Measurements from ENCODE around the gene PHKB. TPM values are rescaled to one million over a fixed set of nuclear protein-coding genes. Genes with fewer than 3 reads are reported as not detected.
"Not testable (repeated sequence)": the region's sequence is repeated elsewhere in the genome, so short reads cannot be mapped to it uniquely, and the experiment has no call there.

Gene PHKB
- polyA plus RNA-seq, 3 donors: 65.9 to 92.4 (median 75.4) TPM

DNA sequence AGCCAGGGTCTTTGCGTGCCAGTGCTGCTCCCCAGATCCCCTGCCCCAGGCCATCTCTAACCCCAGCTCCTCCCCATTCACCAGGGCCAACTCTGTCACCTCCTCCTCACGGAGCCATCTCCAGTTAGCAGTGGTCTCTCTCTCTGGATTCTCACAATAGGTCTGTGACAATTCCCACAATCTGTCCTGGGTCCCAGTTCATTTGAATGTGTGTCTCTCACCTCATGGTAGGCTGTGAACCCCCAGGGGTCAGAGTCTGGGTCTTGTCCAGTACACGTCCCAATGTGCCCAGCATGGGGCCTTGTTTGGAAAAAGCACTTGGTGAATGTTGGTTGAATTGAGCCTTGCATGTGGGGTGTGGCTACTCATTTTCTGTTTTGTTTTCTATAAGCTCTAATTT, 205.3 kb downstream of the PHKB start:
- no peak for DNase-seq

DNA sequence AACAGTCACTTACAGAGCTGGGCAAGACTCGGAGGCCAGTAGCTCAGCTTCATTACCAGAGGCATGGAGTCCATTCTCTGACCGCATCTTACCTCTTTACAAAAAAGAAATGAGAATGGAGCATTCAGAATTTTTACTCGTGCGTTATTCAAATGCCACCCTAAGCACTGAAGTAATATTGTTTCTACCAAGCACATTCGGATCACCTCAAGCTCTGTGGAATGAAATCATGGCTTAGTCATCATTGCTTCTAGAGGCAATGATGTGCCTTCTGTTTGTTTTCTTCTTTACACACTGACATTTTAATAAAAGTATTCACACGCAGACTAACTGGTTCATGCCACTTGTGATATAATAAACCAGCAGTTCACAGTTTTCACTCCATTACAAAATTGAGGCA, 206.8 kb downstream of the PHKB start:
- no peak for DNase-seq

DNA sequence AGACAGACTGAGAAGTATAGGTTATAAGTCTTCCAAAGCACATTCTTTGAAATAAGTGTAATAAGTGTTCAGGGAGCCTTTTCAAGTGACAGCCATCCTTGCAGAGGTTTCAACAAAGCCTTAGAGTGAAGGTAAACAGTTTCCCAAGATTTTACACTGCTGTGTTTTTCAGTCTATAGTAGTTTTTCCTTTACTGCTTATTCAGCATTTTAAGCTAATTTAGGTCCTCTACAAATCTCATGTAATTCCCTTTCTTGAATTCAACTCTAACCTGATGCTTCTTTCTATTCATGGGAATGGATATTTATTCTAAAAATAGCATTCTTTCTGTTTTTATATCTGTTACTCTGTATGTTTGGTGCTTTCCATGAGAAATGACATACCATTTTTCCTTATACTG, 211.3 kb downstream of the PHKB start:
- no peak for DNase-seq

DNA sequence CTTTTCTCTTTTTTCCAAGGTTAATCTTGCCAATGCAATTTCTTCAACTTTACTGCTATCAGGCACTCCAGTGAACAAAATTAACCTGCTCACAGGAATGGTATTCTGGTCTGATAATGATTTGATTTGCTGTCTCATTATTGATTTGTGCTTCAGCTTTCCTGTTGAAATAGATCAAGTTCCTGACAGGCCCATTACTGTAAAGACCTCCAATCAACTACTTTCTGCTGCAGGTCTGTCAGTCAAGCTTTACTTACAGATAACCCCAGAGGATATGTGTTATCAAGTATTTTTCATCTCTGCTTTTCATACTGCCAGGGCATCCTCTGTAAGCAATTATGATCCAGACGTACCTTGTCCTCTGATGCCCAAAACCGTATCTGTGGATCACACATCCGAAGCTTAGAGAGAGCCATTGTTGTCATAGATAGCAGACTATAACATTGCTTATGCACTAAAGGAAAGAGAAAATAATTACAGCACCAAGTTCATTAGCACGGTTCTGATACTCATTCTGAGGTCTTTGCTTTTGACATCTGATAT, 215.6 kb downstream of the PHKB start:
- DNase-seq: no peak

DNA sequence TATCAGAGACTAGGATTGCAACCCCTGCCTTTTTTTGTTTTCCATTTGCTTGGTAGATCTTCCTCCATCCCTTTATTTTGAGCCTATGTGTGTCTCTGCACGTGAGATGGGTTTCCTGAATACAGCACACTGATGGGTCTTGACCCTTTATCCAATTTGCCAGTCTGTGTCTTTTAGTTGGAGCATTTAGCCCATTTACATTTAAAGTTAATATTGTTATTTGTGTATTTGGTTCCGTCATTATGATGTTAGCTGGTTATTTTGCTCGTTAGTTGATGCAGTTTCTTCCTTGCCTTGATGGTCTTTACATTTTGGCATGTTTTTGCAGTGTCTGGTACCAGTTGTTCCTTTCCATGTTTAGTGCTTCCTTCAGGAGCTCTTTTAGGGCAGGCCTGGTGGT, 220.4 kb downstream of the PHKB start:
- DNase-seq: not testable (repeated sequence)

DNA sequence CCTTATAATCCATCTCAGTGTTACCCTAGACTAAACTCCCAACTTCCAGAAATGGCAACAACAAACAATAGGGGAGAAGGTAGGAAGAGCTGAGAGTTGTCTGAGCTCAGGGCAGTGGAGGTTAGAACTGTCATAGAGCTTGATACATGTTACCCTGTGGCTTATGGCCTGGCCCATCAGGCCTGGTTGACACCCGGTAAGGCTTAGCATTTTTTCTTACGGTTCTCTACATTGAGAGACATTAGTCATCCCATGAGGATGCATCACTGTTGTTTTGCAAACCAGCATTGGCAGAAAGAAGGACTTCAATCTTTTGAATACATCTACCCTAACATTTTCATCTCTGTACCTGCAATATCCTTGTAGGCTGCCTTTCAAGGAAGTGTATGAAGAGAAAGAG, 226.6 kb downstream of the PHKB start:
- DNase-seq: no peak

DNA sequence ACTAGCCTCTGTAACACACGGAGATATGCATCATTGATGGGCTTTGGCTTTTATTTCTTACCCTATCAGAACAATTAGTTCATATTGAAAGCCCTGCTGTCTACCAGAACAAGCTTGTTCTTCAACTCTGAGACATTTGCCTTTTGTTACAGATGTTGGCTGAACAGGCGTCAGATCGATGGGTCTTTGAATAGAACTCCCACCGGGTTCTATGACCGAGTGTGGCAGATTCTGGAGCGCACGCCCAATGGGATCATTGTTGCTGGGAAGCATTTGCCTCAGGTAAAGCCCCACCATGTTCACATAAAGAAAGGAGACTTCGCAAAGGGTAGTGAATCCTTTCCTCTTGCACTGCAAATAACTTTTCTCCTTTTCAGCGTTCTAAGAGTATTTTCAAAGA, 232.1 kb downstream of the PHKB start:
- no peak for DNase-seq

DNA sequence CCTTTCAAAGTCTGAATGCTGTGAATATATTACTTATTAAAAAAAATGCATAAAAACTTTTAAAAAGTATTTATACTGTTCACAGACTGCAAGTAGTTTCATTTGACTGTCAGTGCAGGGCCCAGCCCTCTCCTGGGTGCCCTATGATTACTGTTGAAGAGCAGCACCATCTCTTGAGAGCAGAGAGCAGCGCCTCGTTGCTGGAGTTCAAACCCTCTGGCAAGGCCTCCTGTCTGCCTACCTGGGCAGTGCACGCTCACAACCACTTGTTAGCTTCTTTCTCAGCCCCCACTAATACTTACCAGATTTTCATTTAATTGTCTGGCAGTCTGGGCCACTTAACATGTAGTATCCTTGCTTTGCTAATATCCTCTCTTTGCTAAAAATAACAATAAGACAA, 233.4 kb downstream of the PHKB start:
- DNase-seq: no peak

DNA sequence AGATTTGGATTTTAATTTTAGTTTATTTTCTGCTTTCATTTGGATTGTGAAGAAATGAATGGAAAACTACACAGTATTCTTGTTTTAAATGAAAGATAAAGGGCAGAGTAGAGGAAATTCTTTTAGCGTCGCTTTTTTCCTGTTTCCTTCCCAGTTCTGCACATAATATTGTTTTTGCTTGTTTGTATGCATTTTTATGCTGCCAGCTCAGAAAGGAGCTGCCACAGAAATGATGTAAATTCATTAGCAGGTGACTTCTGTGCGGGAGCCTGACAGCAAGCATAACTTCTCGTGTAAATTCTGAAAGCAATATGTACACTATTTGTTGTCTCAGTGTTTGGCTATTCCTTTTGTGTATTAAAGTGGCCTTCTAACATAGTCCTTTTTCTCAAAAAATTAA, 234.6 kb downstream of the PHKB start:
- DNase-seq: no peak

DNA sequence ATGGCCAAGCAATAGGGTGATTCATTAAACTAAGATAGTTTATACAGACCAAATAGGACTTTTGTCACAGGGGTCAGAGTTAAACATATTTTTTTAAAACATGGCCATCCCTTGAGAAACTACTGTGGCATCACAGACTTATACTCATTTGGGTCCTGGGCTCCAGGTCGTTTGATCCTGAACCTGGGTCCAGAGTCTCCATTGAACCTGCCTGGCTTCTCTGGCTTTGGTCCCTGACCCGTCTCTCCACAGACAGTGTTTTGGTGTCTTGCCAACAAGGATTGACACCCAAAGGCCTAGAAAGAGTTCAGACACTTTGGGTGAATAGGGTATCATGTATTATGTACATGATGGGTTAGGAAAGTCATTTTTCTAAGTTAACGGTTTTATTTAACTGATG, 236.7 kb downstream of the PHKB start:
- DNase-seq: no peak

DNA sequence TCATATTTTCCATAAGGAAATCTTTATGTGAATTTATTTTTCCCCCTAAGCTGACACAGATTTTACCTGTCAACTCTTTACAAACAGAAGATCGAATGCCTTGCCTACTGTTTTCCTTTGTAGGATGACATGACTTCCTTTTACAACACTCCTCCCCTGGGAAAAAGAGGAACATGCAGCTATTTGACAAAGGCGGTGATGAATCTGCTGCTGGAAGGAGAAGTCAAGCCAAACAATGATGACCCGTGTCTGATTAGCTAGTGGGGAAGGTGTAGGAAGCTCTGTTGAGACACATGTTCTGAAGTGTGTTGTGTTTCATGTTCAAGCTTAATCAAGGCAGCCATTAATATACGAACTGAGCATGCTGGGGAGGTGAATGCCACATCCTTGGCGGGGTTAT, 238.0 kb downstream of the PHKB start:
- DNase-seq: no peak

DNA sequence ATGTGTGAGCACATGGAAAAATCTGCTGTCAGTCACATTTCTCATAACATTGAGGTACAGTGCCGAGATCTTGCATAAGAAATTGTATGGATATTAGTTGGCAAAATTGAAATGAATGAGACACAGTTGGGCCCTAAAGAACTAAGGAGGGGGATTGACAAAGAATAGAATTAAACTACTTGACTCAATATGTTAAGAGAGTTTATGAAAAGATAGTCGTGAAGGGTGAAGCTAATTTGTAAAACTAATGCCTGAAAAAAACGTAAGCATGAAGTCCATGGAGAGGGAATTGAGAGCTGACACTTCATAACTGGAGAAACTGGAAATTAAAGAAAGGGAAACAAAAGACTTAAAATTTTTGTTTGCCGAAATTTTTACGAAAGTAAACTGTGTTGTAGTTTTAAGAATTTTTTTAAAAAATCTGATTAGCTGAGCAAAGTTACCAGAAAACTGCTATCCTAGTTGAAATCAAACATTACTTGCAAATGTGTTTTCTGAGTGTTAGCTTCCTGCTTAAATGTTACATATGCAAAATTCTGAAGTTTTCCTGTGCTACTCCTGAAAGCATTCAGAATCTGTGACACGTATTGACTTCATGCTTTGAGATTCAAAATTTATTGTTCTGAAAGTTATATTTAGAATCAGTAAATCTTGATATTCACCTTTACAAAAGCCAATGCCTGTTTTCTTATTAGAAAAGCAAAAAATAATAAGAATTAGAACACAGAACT, 239.9 kb downstream of the PHKB start:
- no peak for DNase-seq

DNA sequence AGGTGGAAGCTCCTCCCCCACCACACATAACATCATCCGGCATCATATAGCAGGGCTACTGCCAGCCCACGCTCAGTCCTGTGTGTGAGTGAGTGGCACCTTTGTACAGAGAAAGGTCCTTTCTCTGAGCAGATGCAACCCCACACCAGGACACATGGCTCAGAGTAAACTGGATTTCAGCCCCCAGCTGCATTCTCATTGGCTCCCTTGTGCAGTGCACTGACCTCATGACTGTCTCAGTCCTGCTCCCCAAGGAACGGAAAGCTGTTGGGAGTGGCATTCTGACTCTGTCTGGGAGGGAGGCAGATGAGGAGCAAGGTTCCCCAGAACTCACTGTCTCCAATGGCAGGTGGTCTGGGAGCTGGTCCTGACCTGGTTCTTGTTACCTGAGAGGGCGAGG, 244.1 kb downstream of the PHKB start:
- DNase-seq: peak; percentile 14

DNA sequence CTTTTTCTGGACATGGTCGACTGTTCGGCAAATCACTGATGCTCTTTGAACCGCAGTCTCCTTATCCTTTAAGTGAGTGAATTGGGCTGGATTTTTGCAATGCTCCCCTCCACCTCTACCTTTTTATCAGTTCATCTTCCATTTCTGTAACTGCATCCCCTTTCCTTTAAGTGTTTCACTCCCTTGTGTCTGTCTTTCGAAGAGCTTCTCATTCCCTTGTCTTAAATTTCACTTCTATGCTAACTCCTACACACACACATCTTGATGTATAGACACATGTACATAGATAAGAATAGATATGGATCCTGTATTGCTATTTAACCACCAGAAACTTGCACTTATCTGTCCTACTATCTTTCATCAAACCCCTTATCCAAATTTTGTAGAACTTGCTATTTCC, 250.7 kb downstream of the PHKB start:
- no peak for DNase-seq

DNA sequence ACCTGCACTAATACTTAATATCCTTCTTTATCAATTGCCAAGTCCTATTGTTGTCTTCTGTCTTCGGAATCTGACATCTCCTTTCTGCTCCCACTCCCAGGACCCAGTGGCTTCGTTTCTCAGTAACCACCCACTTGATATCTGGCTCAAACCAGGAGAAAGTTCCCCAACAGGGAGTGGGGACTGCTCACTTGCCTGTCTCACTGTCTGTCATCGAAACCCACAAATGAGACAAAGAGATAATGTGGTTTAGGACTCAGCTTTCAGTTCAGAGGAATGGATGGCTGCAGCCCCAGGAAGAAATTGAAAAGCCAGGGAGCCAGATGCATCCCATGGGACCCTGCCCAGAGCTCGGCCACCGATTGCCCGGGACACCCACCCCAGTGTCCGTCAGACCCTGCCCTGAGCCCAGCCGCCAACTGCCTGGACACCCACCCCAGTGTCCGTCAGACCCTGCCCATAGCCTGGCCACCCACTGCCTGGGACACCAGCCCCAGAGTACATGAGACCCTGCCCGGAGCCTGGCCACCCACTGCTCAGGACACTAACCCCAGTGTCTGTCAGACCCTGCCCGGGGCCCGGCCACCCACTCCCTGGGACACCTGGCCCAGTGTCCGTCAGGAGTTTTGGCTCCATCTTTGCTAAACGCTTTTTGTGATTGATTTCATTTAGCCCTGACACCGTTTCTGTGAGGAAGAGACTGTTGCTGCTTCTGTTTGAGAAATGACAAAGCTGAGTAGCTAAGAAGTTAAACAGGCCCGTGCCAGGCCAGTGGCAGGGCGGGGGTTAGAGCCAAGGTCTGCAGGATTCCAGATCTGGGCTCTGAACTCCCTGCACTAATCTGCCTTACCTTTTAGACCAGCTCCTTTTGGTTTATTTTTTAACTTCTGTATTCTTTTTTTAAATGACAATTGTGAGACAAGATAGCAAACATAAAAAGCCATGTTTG, 251.4 kb downstream of the PHKB start:
- DNase-seq: no peak

DNA sequence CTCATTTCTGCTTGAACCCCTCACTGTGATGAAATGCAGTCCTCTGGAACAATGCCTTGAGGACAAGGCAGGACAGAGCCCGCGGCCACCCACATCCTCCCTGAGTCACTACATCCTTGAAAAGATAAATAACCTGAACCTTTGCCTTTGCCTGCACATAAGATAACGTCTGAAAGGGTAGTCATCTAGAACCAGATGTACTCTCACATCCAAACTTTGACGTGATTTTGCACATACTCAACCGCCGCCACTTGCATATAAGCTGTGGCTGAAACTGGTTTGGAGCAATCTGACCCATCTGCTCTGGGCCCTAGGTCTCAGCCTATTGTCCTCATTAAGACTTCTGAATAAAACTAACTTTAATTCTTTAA, 252.1 kb downstream of the PHKB start:
- DNase-seq: no peak

DNA sequence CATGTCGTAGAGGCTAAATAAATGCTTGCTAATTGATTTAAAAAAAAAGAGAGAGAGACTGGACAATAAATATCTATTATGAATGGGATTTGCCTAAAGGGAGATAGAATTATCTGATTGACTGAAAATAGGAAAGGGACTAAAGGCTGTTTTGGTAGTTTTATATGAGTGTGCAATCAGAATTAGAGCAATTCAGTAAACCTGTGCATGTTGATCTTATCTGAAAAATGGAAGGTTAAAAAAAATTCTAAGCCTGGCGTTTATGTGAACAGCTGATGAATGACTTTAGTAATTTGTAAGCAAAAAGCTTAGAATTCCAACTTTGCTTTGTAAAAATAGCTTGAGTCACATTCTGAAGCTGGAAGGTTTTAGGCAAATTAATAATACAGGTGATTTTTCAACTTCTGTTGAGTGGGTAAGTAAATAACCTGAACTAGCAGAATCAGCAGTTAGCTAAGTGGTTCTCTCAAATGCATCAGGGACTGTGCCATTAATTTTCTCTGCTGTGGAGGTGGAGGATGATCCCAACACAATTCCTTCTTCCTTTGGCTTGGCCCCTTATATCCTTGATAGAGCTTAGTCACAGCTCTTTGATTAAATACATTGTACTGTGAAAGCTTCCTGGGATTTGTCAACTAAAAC, 254.4 kb downstream of the PHKB start:
- DNase-seq: no peak

DNA sequence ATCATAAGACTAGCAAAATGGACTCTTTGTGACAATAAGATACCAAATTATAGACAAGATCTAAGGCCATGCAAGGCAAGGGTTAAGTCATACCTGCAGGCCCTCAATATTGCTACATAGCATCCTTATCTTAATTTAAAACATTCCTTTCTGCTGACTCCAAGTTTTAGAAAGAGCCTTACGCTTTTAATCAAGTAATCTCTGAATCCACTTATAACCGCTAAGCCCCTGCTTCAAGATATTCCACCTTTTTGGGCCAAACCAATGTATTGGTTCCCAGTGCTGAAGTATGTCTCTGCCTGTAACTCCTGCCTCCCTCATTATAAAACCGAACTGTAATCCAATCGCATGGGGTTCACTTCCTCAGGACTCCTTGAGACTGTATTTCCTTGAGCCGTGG, 255.4 kb downstream of the PHKB start:
- DNase-seq: no peak

DNA sequence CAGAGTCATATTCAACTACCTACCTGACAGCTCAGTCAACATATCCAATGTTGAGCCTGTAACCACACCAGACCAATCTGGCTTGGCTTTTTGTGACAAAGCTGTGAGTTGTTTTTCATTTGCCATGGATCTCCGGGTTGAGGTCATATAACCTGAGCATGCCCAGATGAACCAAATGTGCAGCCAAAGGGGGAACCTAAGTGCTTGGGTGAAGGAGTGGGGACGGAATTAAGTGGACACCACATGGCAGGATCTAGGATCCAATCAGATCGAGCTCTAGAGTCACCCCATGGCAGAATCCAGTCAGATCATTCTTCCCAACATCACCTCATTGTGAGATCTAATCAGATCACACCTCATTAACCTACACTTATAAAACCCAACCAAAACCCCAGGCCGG, 258.6 kb downstream of the PHKB start:
- no peak for DNase-seq

DNA sequence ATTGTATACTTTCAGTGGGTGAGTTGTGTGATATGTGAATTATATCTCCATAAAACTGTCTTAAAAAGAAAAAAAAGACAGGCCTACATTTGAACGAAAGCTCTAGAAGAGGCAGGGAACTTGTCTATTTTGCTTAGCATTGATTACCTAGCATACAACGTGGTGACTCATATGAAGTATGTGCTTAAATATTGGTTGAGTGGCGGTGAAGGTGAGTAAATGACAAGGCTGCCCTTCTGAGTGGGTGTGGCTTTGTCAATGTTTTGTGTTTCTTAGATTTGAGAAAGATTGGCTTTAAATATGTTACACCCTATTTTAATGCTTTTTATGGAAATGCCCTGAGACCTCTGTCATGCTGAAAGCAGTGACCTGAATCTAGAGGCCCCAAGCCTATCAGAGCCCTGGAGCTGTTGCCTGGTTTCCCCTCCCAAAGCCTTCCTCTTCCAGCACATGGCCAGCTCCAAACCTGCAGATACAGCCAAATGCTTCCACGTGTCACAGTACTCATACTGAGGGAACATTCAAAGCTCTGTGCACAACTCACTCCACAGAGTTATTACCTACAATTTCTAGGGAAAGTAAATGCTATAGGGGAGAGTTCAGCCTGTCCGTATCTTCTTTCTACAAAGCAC, 260.0 kb downstream of the PHKB start:
- DNase-seq: no peak

DNA sequence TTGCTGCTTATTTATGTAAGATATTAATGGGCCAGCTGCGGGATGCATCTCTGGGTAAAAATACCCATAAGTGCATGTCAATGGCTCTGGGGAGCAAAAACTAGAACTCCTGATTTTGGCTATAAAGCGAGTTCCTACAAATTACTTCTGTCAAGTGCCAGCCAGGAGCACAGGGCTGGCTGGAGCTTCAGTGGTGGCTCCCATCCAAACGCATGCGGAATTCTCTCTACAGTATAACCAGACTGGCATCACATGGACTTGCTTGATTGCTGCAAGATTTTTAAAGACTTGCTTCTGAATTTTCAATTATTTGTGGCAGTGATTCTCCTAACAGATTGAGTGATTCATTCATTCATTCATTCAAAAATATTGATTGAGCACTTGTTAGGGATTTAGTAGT, 260.9 kb downstream of the PHKB start:
- no peak for DNase-seq

DNA sequence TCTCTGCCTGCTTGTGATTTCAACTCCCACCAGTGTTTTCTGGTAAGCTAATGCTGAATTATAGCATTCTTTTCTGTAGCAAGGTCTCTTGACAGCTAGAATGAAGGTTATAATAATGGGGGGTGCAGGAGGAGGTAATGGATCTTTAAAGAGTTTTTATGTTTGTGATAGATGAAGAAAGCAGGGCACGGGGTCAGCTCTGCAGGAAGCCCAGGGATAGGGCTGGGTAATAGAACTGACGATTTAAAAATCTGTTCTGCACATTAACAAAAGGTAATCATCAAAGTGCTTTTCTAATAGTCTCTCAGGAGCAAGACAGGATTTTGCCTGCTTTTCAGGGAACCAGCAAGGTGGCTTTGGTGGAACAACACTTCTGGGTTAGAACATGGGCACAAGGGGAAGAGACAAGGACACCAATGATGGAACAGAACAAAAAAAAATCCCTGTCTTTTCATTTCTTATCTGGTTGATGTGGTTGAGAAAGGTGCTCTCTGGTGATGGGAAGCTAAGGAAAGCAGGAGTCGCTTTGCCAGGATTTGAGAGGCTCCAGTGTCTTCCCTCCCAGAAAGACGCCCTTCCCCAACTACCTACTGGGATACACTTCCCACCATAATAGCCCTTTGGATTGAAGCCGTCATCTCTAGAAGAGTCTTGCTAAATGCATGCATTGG, 263.1 kb downstream of the PHKB start:
- no peak for DNase-seq
